Astrocyte of the cerebellum (primary cell): ENCODE measurements around the gene NOL11.
A peak's percentile ranks its signal among the peaks of the same experiment; 100 is the strongest.

ENCODE experiments used
- DNase-seq: peaks from one replicate; pipeline ENCODE4 v3.0.0-alpha.2; 2011; ENCODE audit warnings: low read depth
- H3K4me3 ChIP-seq: 2 replicates; pipeline ENCODE4 v1.5.1; 2011; ENCODE audit warnings: mild to moderate bottlenecking, low read depth, low read length, moderate library complexity
- CTCF ChIP-seq: IDR thresholded peaks from 2 replicates; pipeline ENCODE4 v1.5.1; 2012; ENCODE audit warnings: low read length, low read depth, moderate library complexity, mild to moderate bottlenecking; ENCODE audit errors: missing control alignments
- in situ Hi-C: cut with HindIII; loops from 2 replicates; pipeline ENCODE4 v1.10.0; 2017; ENCODE audit warnings: low sequenced_read_pairs

The NOL11 gene

GRCh38 chr17:67687511-67687910, 30.2 kb upstream of the NOL11 start:
- no peak overlapping the region for H3K4me3 ChIP-seq
- DNase-seq: no peak
- no peak for TF ChIP-seq CTCF
- in situ Hi-C loops: no loop called here

GRCh38 chr17:67689534-67690177, 28.1 kb upstream of the NOL11 start:
- H3K4me3 ChIP-seq: no peak overlapping the region
- peak; percentile 68 for TF ChIP-seq CTCF
- DNase-seq: peak; percentile 60
- in situ Hi-C loops: no loop called here

GRCh38 chr17:67693811-67694210, 23.9 kb upstream of the NOL11 start:
- in situ Hi-C loops: no loop called here
- no peak for TF ChIP-seq CTCF
- no peak for DNase-seq
- no peak overlapping the region for H3K4me3 ChIP-seq

GRCh38 chr17:67696347-67696746, 21.4 kb upstream of the NOL11 start:
- in situ Hi-C loops: no loop called here

GRCh38 chr17:67696853-67697498, 20.8 kb upstream of the NOL11 start:
- in situ Hi-C loops: no loop called here
- no peak for DNase-seq
- H3K4me3 ChIP-seq: no peak overlapping the region
- no peak for TF ChIP-seq CTCF

More at GRCh38 chr17:67696347-67696746, 21.4 kb upstream of the NOL11 start:
- DNase-seq: no peak
- no peak for TF ChIP-seq CTCF
- H3K4me3 ChIP-seq: no peak overlapping the region

GRCh38 chr17:67700037-67700724, 17.6 kb upstream of the NOL11 start:
- DNase-seq: no peak
- TF ChIP-seq CTCF: no peak
- in situ Hi-C loops: no loop called here
- H3K4me3 ChIP-seq: no peak overlapping the region
